ENCODE results near the gene ALOXE3. TPM values are rescaled to one million over a fixed set of nuclear protein-coding genes. Genes with fewer than 3 reads are reported as not detected.
A peak's percentile ranks its signal among the peaks of the same experiment; 100 is the strongest.
"Not testable (repeated sequence)": the region's sequence is repeated elsewhere in the genome, so short reads cannot be mapped to it uniquely, and the experiment has no call there.

The ALOXE3 gene
- total and polyA plus RNA-seq, 2 of the 8 experiments (the other 6 are each of a cell fraction or from before 2014, with no cell fraction given) = 0.26 TPM; not detected in 1

GRCh38 chr17:8061851-8062250 lies 56.5 kb downstream of the ALOXE3 start:
- TF ChIP-seq SP1 (IDR thresholded peaks at IDR 0.05; ENCODE audit: low read depth, low read length) = 0 out of 2 replicates have a peak, but pooled peaks have one; percentile 11
- not testable (repeated sequence) for H3K14ac ChIP-seq (ENCODE audit: insufficient read length); H3K79me1 ChIP-seq (ENCODE audit: low read depth, low read length); H3K23ac ChIP-seq (ENCODE audit: insufficient read length); H2AK5ac ChIP-seq (ENCODE audit: low read depth, low read length); H3K4ac ChIP-seq (replicated peaks; ENCODE audit: insufficient read length, low read depth, low read length); H3K36me3 ChIP-seq (ENCODE audit: control insufficient read depth in 2 of 4, insufficient read depth in 4 of 4, low read length in 3 of 4); H3K56ac ChIP-seq (replicated peaks; ENCODE audit: insufficient read length, low read depth, low read length); DNase-seq (ENCODE audit: low read depth in 1 of 2, low spot score in 2 of 2); H2BK12ac ChIP-seq (ENCODE audit: low read depth, low read length); H4K5ac ChIP-seq (ENCODE audit: insufficient read length, low read depth, low read length); H4K8ac ChIP-seq (ENCODE audit: extremely low read depth, insufficient read depth, low read length); H3K9ac ChIP-seq (replicated peaks in 1 of 4; ENCODE audit: extremely low read depth in 1 of 4, low read depth in 3 of 4, low read length in 3 of 4); FAIRE-seq; H2BK120ac ChIP-seq (replicated peaks; ENCODE audit: low read depth, low read length); H2BK20ac ChIP-seq (ENCODE audit: low read length); H2BK15ac ChIP-seq (ENCODE audit: low read length); H2BK5ac ChIP-seq (ENCODE audit: low read depth, low read length); H3K23me2 ChIP-seq (ENCODE audit: low read depth, low read length); H3K9me3 ChIP-seq (ENCODE audit: insufficient read depth in 2 of 2, low read depth in 1 of 2, low read length in 1 of 2); H4K20me1 ChIP-seq (replicated peaks in 1 of 2; ENCODE audit: control insufficient read depth in 1 of 2, insufficient read depth in 2 of 2, low read length in 2 of 2); H3K18ac ChIP-seq (ENCODE audit: extremely low read depth, low read length); H3K27ac ChIP-seq (ENCODE audit: low read depth, low read length); H3K79me2 ChIP-seq (ENCODE audit: control insufficient read depth in 1 of 2, insufficient read depth in 2 of 2, low read length in 2 of 2); H2AFZ ChIP-seq (ENCODE audit: low read length); H4K91ac ChIP-seq (replicated peaks; ENCODE audit: insufficient read length, low read length)
- ChIA-PET POLR2A (ENCODE audit: partially characterized antibody) (interaction anchor here (0.6 to 3.3 kb wide), 9 partner anchors 10 to 576 kb away, joined by 3 to 17 read pairs (median 4); no protein-coding TSS in a partner anchor), CTCF (ENCODE audit: partially characterized antibody) (interaction anchor here (1.0 to 11.6 kb wide), 19 partner anchors 13 to 225 kb away, joined by 3 to 270 read pairs (median 5); partner anchors contain the start of genes ALOX12B, ALOX15B, ALOXE3 and TMEM107)
- Histone ChIP-seq H3K27me3 (replicated peaks in 1 of 4; ENCODE audit: control insufficient read depth in 3 of 4, extremely low read depth in 1 of 4, insufficient read depth in 3 of 4, low read length in 3 of 4) (peaks cover 5 to 23% (median 22%) of the 10 kb centered on the region in 4 experiments; a peak in 5 of 7 replicates), H3K4me3 (ENCODE audit: extremely low read depth in 1 of 4, insufficient read depth in 2 of 4, low read depth in 3 of 4, low read length in 4 of 4) (peak overlapping the region in 3 of 4 experiments; percentile 41 to 56 (median 43); a peak in 5 of 8 replicates), H3K4me1 (replicated peaks in 1 of 4; ENCODE audit: control insufficient read depth in 3 of 4, insufficient read depth in 4 of 4, low read length in 3 of 4) (peaks cover 5 to 22% (median 14%) of the 10 kb centered on the region in 4 experiments), H3K4me2 (ENCODE audit: insufficient read depth in 1 of 2, low read depth in 2 of 2, low read length in 2 of 2) (peak overlapping the region; percentile 80 to 86; a peak in 3 of 4 replicates)
- WGBS, 2 experiments (ENCODE audit: extremely low coverage in 1 of 2, insufficient coverage in 1 of 2, insufficient read length in 1 of 2, insufficient replicate concordance in 2 of 2, low coverage in 1 of 2, low lambda C conversion rate in 2 of 2, missing lambda C conversion rate in 1 of 2) = 12% methylated on average over 8 of the region's 8 CpGs; no CpG with 5 or more reads in 1 of the 2 experiments

Data from H1 (cell line).